ENCODE measurements around the gene ITGA1. TPM values are rescaled to one million over a fixed set of nuclear protein-coding genes. Genes with fewer than 3 reads are reported as not detected.

ITGA1 gene
- total RNA-seq, 2 donors from 2014 or later: 0.33 to 3.5 TPM

- no peak overlapping the region for H3K27ac Mint-ChIP-seq
- H3K9me3 ChIP-seq (ENCODE audit: control insufficient read depth, low read length): no peaks in the 10 kb centered on the region
- H3K36me3 ChIP-seq (ENCODE audit: control insufficient read depth, insufficient read depth, low read length): no peaks in the 10 kb centered on the region
- no peaks in the 10 kb centered on the region for H3K9me3 Mint-ChIP-seq
- WGBS, 2 experiments (ENCODE audit: insufficient coverage in 1 of 2, insufficient read length in 1 of 2): 86 to 97% methylated on average over 3 of the region's 4 CpGs
- no peak for TF ChIP-seq CTCF (conservative IDR thresholded peaks at IDR 0.05)
- H3K9ac ChIP-seq (ENCODE audit: extremely low read depth, low read length, poor library complexity, severe bottlenecking): no peak overlapping the region
- peaks cover 7% of the 10 kb centered on the region for H3K4me1 Mint-ChIP-seq
- no peaks in the 10 kb centered on the region for H3K4me1 ChIP-seq (ENCODE audit: control insufficient read depth, insufficient read depth, low read length)
- no peak overlapping the region for H3K4me3 Mint-ChIP-seq
- DNase-seq: no peak
- H3K27ac ChIP-seq (ENCODE audit: low read depth, low read length): no peak overlapping the region
- no peaks in the 10 kb centered on the region for H3K27me3 Mint-ChIP-seq (ENCODE audit: insufficient read depth)
- H3K27me3 ChIP-seq (ENCODE audit: control insufficient read depth, insufficient read depth, low read length, poor library complexity, severe bottlenecking): no peaks in the 10 kb centered on the region
- H3K4me3 ChIP-seq (ENCODE audit: low read length): no peak overlapping the region
- no peaks in the 10 kb centered on the region for H3K36me3 Mint-ChIP-seq (ENCODE audit: low read depth)
These were observed 17.3 kb upstream of the ITGA1 start for GRCh38 chr5:52770287-52770939.

DNA sequence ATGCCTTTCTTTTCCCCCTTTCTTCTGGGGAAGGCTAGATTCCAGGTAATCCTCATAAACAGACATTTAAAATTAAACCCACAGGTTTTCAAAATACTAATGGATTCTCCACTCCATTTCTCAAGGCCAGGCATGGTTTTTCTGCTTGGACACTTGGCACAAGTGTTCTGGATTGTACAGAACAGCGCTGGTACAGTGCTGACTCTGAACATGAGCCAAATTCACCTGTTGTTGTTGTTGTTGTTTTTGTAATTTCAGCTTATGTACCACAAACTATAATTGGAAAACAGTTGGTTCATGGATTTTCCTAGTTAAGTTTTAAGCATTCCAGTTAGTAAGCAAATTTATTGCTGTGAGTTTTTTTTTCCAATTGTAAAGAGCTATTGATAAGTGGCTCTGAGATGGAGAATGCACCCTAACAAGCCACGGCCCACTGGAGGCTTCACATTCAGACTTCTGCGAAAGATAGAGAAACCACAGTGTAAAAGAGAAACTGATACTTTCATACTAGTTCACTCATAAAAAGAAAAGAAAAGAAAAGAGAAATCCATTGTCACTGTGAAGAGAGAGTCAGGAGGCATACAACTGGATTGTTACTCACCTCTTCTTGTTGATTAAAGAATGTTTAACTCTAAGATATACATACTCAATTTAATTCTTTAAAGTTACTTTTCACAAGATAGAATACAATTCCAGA is 16.2 kb upstream of the ITGA1 start:
- Mint-ChIP-seq H3K4me1 (peaks cover 7% of the 10 kb centered on the region), H3K36me3 (ENCODE audit: low read depth) (no peaks in the 10 kb centered on the region), H3K4me3 (no peak overlapping the region), H3K27ac (no peak overlapping the region), H3K27me3 (ENCODE audit: insufficient read depth) (no peaks in the 10 kb centered on the region), H3K9me3 (no peaks in the 10 kb centered on the region)
- WGBS, 2 experiments (ENCODE audit: insufficient coverage in 1 of 2, insufficient read length in 1 of 2): 94% methylated on average over 3 of the region's 3 CpGs; no CpG with 5 or more reads in 1 of the 2 experiments
- no peak overlapping the region for H3K4me3 ChIP-seq (ENCODE audit: low read length)
- DNase-seq: no peak
- TF ChIP-seq CTCF (conservative IDR thresholded peaks at IDR 0.05): no peak
- no peaks in the 10 kb centered on the region for H3K4me1 ChIP-seq (ENCODE audit: control insufficient read depth, insufficient read depth, low read length)
- no peaks in the 10 kb centered on the region for H3K36me3 ChIP-seq (ENCODE audit: control insufficient read depth, insufficient read depth, low read length)
- no peaks in the 10 kb centered on the region for H3K27me3 ChIP-seq (ENCODE audit: control insufficient read depth, insufficient read depth, low read length, poor library complexity, severe bottlenecking)
- no peak overlapping the region for H3K9ac ChIP-seq (ENCODE audit: extremely low read depth, low read length, poor library complexity, severe bottlenecking)
- H3K9me3 ChIP-seq (ENCODE audit: control insufficient read depth, low read length): no peaks in the 10 kb centered on the region
- no peak overlapping the region for H3K27ac ChIP-seq (ENCODE audit: low read depth, low read length)

GRCh38 chr5:52772668-52773067 is 15.0 kb upstream of the ITGA1 start:
- Histone ChIP-seq H3K27me3 (ENCODE audit: control insufficient read depth, insufficient read depth, low read length, poor library complexity, severe bottlenecking) (no peaks in the 10 kb centered on the region), H3K36me3 (ENCODE audit: control insufficient read depth, insufficient read depth, low read length) (no peaks in the 10 kb centered on the region), H3K27ac (ENCODE audit: low read depth, low read length) (no peak overlapping the region), H3K4me3 (ENCODE audit: low read length) (no peak overlapping the region), H3K9me3 (ENCODE audit: control insufficient read depth, low read length) (no peaks in the 10 kb centered on the region), H3K4me1 (ENCODE audit: control insufficient read depth, insufficient read depth, low read length) (no peaks in the 10 kb centered on the region), H3K9ac (ENCODE audit: extremely low read depth, low read length, poor library complexity, severe bottlenecking) (no peak overlapping the region)
- no peak for TF ChIP-seq CTCF (conservative IDR thresholded peaks at IDR 0.05)
- no peak overlapping the region for H3K27ac Mint-ChIP-seq
- H3K4me3 Mint-ChIP-seq: no peak overlapping the region
- no peaks in the 10 kb centered on the region for H3K27me3 Mint-ChIP-seq (ENCODE audit: insufficient read depth)
- H3K4me1 Mint-ChIP-seq: peaks cover 7% of the 10 kb centered on the region
- H3K9me3 Mint-ChIP-seq: no peaks in the 10 kb centered on the region
- no peak for DNase-seq
- no peaks in the 10 kb centered on the region for H3K36me3 Mint-ChIP-seq (ENCODE audit: low read depth)
